Astrocyte of the spinal cord (primary cell): Measurements from ENCODE around the gene CAMK2D.

Experiments used
- DNase-seq: peaks from one replicate; pipeline ENCODE4 v3.0.0; 2011; ENCODE audit warnings: low read depth, low spot score
- H3K4me3 ChIP-seq: 2 replicates; pipeline ENCODE4 v1.5.1; 2011; ENCODE audit warnings: low read depth, mild to moderate bottlenecking, low read length, moderate library complexity
- in situ Hi-C: cut with HindIII; loops from 2 replicates; pipeline ENCODE4 v1.10.0; 2017; ENCODE audit warnings: low sequenced_read_pairs
- TF ChIP-seq, protein P1 (sequence below): IDR thresholded peaks from 2 replicates; pipeline ENCODE4 v1.5.1; 2012; ENCODE audit warnings: low read depth, mild to moderate bottlenecking, low read length, inconsistent platforms

The CAMK2D gene

DNA sequence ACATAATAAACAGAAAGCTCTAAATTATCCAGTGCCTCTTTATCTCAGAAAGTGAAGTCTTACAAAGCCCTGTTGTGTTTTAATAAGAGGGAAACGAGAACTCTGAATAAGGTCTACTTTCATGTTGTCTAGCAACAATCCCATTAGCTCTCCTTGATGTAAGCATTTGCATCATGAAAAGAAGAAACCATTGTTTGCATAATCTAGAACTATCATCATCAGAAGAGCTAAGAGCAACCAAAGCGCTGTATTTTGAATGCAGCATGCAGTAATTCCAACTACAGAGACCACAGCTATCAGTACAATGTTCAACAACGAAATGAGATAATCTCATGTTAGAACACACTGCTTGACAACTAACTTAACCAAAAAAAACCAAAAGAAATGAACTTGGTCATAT, 257.1 kb downstream of the CAMK2D start:
- no peak for DNase-seq
- TF ChIP-seq, protein P1, sequence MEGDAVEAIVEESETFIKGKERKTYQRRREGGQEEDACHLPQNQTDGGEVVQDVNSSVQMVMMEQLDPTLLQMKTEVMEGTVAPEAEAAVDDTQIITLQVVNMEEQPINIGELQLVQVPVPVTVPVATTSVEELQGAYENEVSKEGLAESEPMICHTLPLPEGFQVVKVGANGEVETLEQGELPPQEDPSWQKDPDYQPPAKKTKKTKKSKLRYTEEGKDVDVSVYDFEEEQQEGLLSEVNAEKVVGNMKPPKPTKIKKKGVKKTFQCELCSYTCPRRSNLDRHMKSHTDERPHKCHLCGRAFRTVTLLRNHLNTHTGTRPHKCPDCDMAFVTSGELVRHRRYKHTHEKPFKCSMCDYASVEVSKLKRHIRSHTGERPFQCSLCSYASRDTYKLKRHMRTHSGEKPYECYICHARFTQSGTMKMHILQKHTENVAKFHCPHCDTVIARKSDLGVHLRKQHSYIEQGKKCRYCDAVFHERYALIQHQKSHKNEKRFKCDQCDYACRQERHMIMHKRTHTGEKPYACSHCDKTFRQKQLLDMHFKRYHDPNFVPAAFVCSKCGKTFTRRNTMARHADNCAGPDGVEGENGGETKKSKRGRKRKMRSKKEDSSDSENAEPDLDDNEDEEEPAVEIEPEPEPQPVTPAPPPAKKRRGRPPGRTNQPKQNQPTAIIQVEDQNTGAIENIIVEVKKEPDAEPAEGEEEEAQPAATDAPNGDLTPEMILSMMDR = no peak
- no peak overlapping the region for H3K4me3 ChIP-seq
- in situ Hi-C loops = no loop called here

DNA sequence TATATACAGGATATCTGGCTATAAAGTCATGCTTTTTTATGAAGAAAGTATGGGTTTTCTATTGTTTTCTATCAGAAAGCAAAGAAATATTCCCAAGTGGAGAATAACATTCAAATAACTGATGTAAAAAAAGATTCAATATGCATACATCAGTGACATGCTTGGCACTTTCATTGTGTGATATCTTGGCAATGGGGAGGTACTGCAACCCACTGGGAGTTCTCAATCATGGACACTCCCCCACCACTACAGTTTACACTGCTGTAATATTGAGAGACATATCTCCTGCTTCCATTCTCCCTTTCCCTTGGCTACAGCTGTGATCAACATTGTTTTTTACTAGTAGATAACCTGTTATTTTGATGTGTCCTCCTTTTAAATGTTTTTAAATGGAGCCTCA, 257.8 kb downstream of the CAMK2D start:
- in situ Hi-C loops = no loop called here
- TF ChIP-seq, protein P1 = no peak
- no peak for DNase-seq
- no peak overlapping the region for H3K4me3 ChIP-seq

DNA sequence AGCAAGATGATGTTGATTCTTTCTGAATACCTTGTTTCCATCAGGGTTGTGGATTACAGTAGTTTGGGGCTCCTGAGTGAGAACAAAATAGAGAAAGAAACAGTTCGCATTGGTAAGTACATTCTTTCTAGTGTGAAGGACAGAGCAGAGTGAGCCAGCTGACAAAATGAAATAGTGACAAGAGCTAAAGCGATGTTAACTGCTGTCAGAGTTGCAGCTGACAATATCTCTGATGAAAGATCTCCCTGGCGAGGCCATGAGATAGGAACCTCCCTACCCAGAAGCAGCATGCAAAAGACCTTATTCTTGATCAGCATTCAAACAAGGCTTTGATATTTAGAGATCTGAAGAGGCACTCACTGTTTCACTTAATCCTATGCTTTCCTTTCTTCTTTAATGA, 258.6 kb downstream of the CAMK2D start:
- TF ChIP-seq, protein P1 = no peak
- no peak overlapping the region for H3K4me3 ChIP-seq
- no peak for DNase-seq
- in situ Hi-C loops = no loop called here

DNA sequence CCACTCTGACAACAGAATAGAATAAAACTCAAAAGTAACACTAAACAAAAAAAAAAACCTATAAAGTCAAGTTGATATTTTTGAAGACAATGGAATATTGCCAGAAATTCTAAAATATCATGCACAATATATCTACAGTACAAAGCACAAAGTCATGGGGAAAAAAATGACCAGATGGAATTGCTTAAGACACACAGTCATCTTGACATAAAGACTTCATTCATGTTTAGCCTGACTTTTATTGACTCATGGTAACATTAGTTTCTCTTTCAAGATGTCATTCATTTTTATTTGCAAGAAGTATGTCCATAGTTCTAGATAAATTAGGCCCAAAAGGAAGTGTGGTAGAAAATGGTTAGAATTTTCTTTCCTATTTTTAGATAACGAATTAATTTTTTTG, 259.1 kb downstream of the CAMK2D start:
- no peak for DNase-seq
- TF ChIP-seq, protein P1 = no peak
- H3K4me3 ChIP-seq = no peak overlapping the region
- in situ Hi-C loops = no loop called here

DNA sequence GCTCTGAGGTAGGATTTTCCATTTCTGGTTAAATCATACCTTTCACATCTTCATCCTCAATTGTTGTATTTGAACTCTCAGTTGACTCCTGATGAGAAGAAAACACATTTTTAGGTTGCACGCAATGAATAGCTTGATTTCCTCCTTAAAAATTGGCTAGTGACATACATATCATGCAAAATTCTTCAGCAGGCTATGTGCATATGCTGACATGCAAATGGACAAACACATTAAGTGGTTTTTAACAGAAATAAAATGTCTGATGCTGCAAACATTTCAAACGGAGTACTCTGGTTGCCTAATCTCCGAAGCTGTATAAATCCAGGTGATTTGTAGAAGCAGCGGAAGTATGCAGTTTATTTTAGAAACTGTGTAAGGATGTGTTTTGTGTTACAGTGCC, 261.1 kb downstream of the CAMK2D start:
- in situ Hi-C loops = no loop called here
- TF ChIP-seq, protein P1 = no peak
- DNase-seq = no peak
- H3K4me3 ChIP-seq = no peak overlapping the region

DNA sequence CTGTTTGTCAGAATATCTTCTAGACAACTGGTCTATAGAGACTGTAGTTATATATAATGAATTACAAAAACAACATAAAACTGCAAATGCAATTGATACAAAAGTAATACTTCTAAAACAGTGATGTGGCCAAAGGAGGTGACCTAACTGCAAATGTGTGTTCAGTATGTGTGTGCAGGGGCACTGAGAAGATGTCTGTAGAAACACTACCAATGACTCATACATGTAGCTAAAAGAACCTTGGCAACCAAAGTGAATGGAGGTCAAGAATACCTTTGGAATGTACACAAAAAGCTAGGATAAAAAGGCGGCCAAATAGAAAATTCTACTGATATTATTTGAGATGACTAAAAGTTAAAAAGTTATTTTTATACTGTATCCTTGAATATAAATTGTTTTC, 261.8 kb downstream of the CAMK2D start:
- peak; percentile 79 for DNase-seq
- in situ Hi-C loops = no loop called here
- TF ChIP-seq, protein P1 = no peak
- H3K4me3 ChIP-seq = no peak overlapping the region

DNA sequence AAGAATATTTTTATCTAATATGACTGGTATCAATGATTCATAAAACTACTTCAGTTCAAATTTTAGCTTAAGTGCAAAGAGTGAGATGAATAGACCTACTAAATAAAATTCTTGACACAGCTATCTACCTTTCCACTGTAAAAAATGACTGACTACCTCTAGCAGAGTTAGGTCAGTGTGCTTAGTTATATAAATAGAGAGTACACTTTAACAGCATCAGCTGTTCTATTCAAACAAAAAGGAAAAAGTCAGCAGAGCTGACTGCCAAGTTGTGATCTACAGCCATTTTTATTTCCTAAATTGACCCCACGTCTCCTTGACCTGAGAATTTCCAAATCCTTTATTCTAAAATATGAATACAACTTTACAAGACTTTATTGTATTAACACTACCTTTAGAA, 262.4 kb downstream of the CAMK2D start:
- DNase-seq = no peak

More for the DNA sequence above, 262.4 kb downstream of the CAMK2D start:
- in situ Hi-C loops = no loop called here
- TF ChIP-seq, protein P1 = no peak
- H3K4me3 ChIP-seq = no peak overlapping the region
